HepG2 (cell line): ENCODE measurements around the gene TMEM97.
A peak's percentile ranks its signal among the peaks of the same experiment; 100 is the strongest.

ENCODE experiments used
- CTCF ChIP-seq: sonication (generic); formaldehyde crosslinking; IDR thresholded peaks from 2 replicates; pipeline ENCODE4 v1.5.0; 2020; ENCODE audit warnings: mild to moderate bottlenecking, missing genetic modification reagents, moderate library complexity
- EP300 ChIP-seq, 3 experiments: sonication (generic) in 1 of 3; formaldehyde crosslinking in 1 of 3; IDR thresholded peaks; 2 replicates each; pipeline versions ENCODE4 v1.5.1 to v1.6.1; 2011 to 2020; ENCODE audit warnings: low read depth in 2 of 3, low read length in 2 of 3, borderline replicate concordance in 1 of 3, improper control_type of control experiment in 1 of 3, mild to moderate bottlenecking in 1 of 3, missing genetic modification reagents in 1 of 3, moderate library complexity in 1 of 3
- HDAC2 ChIP-seq: sonication (generic); formaldehyde crosslinking; IDR thresholded peaks from 2 replicates; pipeline ENCODE4 v1.4.0; 2020; ENCODE audit warnings: missing genetic modification reagents
- HES4 ChIP-seq: sonication (generic); formaldehyde crosslinking; IDR thresholded peaks from 2 replicates; pipeline ENCODE4 v1.9.0; 2021; ENCODE audit warnings: mild to moderate bottlenecking, missing genetic modification reagents, borderline replicate concordance
- PBX3 ChIP-seq: sonication (generic); formaldehyde crosslinking; IDR thresholded peaks from 2 replicates; pipeline ENCODE4 v1.8.1; 2023; ENCODE audit warnings: missing genetic modification reagents, inconsistent platforms, borderline replicate concordance
- REPIN1 ChIP-seq: sonication (generic); formaldehyde crosslinking; IDR thresholded peaks from 2 replicates; pipeline ENCODE4 v1.8.0; 2022; ENCODE audit warnings: missing genetic modification reagents, low read depth, mild to moderate bottlenecking, borderline replicate concordance
- RNF2 ChIP-seq: fragments of 450-650 bp; conservative IDR thresholded peaks from 2 replicates; pipeline ENCODE4 v1.6.1; 2016; ENCODE audit warnings: low read depth
- SMAD3 ChIP-seq: sonication (generic); formaldehyde crosslinking; IDR thresholded peaks from 2 replicates; pipeline ENCODE4 v1.4.0; 2020; ENCODE audit warnings: missing genetic modification reagents
- ZNF574 ChIP-seq: sonication (generic); formaldehyde crosslinking; IDR thresholded peaks from 2 replicates; pipeline ENCODE4 v1.4.0; 2020; ENCODE audit warnings: missing genetic modification reagents
- ZNF737 ChIP-seq: sonication (generic); formaldehyde crosslinking; IDR thresholded peaks from 2 replicates; pipeline ENCODE4 v1.5.0; 2020; ENCODE audit warnings: missing genetic modification reagents, mild to moderate bottlenecking, borderline replicate concordance
- ZNF777 ChIP-seq: sonication (generic); formaldehyde crosslinking; IDR thresholded peaks from 2 replicates; pipeline ENCODE4 v1.4.0; 2020; ENCODE audit warnings: missing genetic modification reagents
- TF ChIP-seq, protein P1 (sequence below): sonication (generic); formaldehyde crosslinking; IDR thresholded peaks from 2 replicates; pipeline ENCODE4 v1.4.0; 2020; ENCODE audit warnings: missing genetic modification reagents
- TF ChIP-seq, protein P2 (sequence below), 2 experiments: fragments of 450-650 bp in 1 of 2; sonication (generic) in 1 of 2; formaldehyde crosslinking in 1 of 2; IDR thresholded peaks; 2 replicates each; pipeline versions ENCODE4 v1.6.1 to v1.8.0; 2016 to 2022; ENCODE audit warnings: antibody characterized with exemption in 1 of 2, mild to moderate bottlenecking in 1 of 2, missing genetic modification reagents in 1 of 2
- TF ChIP-seq, protein P3 (sequence below): sonication (generic); formaldehyde crosslinking; IDR thresholded peaks from 2 replicates; pipeline ENCODE4 v1.9.0; 2022; ENCODE audit warnings: missing genetic modification reagents, mild to moderate bottlenecking, borderline replicate concordance

DNA sequence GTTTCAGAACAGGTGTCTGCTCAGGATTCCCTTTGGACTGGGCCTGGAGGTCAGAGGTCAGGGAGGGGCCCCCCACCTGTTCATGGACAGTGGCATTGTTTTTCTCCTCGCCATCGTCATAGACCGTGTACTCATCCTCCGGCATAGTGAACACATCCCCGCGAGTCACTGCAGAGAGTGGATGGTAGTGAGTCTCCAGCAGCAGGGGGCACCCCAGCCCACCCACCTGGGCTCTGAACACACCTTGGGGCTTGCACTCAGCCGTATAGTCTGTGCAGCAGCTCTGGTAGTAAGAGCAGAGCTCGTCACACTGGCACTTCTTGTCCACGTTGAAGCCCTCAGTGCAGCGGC, 50.7 kb downstream of the TMEM97 start:
- TF ChIP-seq SMAD3 (CRISPR knock-in tag) (no peak), REPIN1 (CRISPR knock-in tag) (no peak), RNF2 (no peak), ZNF777 (CRISPR knock-in tag) (no peak), ZNF737 (CRISPR knock-in tag) (no peak), EP300 (IDR thresholded peaks at IDR 0.05; ENCODE audit: low read depth in 2 of 2, low read length in 2 of 2) (no peak), EP300 (CRISPR knock-in tag; IDR thresholded peaks at IDR 0.05; ENCODE audit: borderline replicate concordance) (no peak), ZNF574 (no peak), CTCF (CRISPR knock-in tag) (peak; percentile 71), HDAC2 (no peak), PBX3 (no peak), HES4 (CRISPR knock-in tag) (no peak)
- TF ChIP-seq, protein P1, sequence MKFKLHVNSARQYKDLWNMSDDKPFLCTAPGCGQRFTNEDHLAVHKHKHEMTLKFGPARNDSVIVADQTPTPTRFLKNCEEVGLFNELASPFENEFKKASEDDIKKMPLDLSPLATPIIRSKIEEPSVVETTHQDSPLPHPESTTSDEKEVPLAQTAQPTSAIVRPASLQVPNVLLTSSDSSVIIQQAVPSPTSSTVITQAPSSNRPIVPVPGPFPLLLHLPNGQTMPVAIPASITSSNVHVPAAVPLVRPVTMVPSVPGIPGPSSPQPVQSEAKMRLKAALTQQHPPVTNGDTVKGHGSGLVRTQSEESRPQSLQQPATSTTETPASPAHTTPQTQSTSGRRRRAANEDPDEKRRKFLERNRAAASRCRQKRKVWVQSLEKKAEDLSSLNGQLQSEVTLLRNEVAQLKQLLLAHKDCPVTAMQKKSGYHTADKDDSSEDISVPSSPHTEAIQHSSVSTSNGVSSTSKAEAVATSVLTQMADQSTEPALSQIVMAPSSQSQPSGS (CRISPR knock-in tag), result no peak
- TF ChIP-seq, protein P2, sequence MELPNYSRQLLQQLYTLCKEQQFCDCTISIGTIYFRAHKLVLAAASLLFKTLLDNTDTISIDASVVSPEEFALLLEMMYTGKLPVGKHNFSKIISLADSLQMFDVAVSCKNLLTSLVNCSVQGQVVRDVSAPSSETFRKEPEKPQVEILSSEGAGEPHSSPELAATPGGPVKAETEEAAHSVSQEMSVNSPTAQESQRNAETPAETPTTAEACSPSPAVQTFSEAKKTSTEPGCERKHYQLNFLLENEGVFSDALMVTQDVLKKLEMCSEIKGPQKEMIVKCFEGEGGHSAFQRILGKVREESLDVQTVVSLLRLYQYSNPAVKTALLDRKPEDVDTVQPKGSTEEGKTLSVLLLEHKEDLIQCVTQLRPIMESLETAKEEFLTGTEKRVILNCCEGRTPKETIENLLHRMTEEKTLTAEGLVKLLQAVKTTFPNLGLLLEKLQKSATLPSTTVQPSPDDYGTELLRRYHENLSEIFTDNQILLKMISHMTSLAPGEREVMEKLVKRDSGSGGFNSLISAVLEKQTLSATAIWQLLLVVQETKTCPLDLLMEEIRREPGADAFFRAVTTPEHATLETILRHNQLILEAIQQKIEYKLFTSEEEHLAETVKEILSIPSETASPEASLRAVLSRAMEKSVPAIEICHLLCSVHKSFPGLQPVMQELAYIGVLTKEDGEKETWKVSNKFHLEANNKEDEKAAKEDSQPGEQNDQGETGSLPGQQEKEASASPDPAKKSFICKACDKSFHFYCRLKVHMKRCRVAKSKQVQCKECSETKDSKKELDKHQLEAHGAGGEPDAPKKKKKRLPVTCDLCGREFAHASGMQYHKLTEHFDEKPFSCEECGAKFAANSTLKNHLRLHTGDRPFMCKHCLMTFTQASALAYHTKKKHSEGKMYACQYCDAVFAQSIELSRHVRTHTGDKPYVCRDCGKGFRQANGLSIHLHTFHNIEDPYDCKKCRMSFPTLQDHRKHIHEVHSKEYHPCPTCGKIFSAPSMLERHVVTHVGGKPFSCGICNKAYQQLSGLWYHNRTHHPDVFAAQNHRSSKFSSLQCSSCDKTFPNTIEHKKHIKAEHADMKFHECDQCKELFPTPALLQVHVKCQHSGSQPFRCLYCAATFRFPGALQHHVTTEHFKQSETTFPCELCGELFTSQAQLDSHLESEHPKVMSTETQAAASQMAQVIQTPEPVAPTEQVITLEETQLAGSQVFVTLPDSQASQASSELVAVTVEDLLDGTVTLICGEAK (IDR thresholded peaks at IDR 0.05), result no peak
- TF ChIP-seq, protein P2 (CRISPR knock-in tag; IDR thresholded peaks at IDR 0.05), result no peak
- TF ChIP-seq, protein P3, sequence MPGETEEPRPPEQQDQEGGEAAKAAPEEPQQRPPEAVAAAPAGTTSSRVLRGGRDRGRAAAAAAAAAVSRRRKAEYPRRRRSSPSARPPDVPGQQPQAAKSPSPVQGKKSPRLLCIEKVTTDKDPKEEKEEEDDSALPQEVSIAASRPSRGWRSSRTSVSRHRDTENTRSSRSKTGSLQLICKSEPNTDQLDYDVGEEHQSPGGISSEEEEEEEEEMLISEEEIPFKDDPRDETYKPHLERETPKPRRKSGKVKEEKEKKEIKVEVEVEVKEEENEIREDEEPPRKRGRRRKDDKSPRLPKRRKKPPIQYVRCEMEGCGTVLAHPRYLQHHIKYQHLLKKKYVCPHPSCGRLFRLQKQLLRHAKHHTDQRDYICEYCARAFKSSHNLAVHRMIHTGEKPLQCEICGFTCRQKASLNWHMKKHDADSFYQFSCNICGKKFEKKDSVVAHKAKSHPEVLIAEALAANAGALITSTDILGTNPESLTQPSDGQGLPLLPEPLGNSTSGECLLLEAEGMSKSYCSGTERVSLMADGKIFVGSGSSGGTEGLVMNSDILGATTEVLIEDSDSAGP (CRISPR knock-in tag), result no peak
